ENCODE results near the gene CFAP97D1.

GRCh38 chr17:43737722-43738121 is 42.5 kb upstream of the CFAP97D1 start:
- TF ChIP-seq ZNF23 (tag by site-specific recombination; IDR thresholded peaks at IDR 0.05; ENCODE audit: borderline replicate concordance) (no peak), ZNF664 (tag by site-specific recombination; IDR thresholded peaks at IDR 0.05) (no peak), CTCF (tag by site-specific recombination; IDR thresholded peaks at IDR 0.05) (no peak), KLF17 (tag by site-specific recombination; IDR thresholded peaks at IDR 0.05) (no peak), ZNF138 (tag by site-specific recombination; IDR thresholded peaks at IDR 0.05; ENCODE audit: borderline replicate concordance) (no peak), ZNF350 (tag by site-specific recombination; IDR thresholded peaks at IDR 0.05) (no peak), ZSCAN4 (tag by site-specific recombination; IDR thresholded peaks at IDR 0.05) (no peak), ZBTB44 (tag by site-specific recombination; IDR thresholded peaks at IDR 0.05) (no peak), RBAK (tag by site-specific recombination; IDR thresholded peaks at IDR 0.05) (no peak), ELK4 (IDR thresholded peaks at IDR 0.05; ENCODE audit: borderline replicate concordance, low read depth, low read length) (no peak)

Measured in HEK293 (cell line).